ENCODE measurements around the gene MAPRE3.

MAPRE3 gene

GRCh38 chr2:26975656-26976055 lies 5.2 kb downstream of the MAPRE3 start:
- FAIRE-seq (no peak), DNase-seq (ENCODE audit: insufficient read length, low spot score) (no peak)
- TF ChIP-seq CTCF (IDR thresholded peaks at IDR 0.05; ENCODE audit: insufficient read depth, missing control alignments) = no peak

- FAIRE-seq = no peak
- DNase-seq (ENCODE audit: insufficient read length, low spot score) = no peak
- no peak for TF ChIP-seq CTCF (IDR thresholded peaks at IDR 0.05; ENCODE audit: insufficient read depth, missing control alignments)
Observed at GRCh38 chr2:26976237-26976636, 5.8 kb downstream of the MAPRE3 start.

GRCh38 chr2:26977012-26977411 lies 6.6 kb downstream of the MAPRE3 start:
- no peak for TF ChIP-seq CTCF (IDR thresholded peaks at IDR 0.05; ENCODE audit: insufficient read depth, missing control alignments)
- FAIRE-seq (no peak), DNase-seq (ENCODE audit: insufficient read length, low spot score) (no peak)

GRCh38 chr2:26978061-26978596 lies 7.7 kb downstream of the MAPRE3 start:
- no peak for FAIRE-seq
- no peak for DNase-seq (ENCODE audit: insufficient read length, low spot score)
- no peak for TF ChIP-seq CTCF (IDR thresholded peaks at IDR 0.05; ENCODE audit: insufficient read depth, missing control alignments)

- TF ChIP-seq CTCF (IDR thresholded peaks at IDR 0.05; ENCODE audit: insufficient read depth, missing control alignments) = no peak
- DNase-seq (ENCODE audit: insufficient read length, low spot score) = no peak
- no peak for FAIRE-seq
Observed at GRCh38 chr2:26979741-26980140, 9.3 kb downstream of the MAPRE3 start.

- FAIRE-seq (no peak), DNase-seq (ENCODE audit: insufficient read length, low spot score) (no peak)
- TF ChIP-seq CTCF (IDR thresholded peaks at IDR 0.05; ENCODE audit: insufficient read depth, missing control alignments) = no peak
Observed at GRCh38 chr2:26980971-26981370, 10.5 kb downstream of the MAPRE3 start.

- no peak for FAIRE-seq
- TF ChIP-seq CTCF (IDR thresholded peaks at IDR 0.05; ENCODE audit: insufficient read depth, missing control alignments) = no peak
- no peak for DNase-seq (ENCODE audit: insufficient read length, low spot score)
Observed at GRCh38 chr2:26982102-26982742, 11.8 kb downstream of the MAPRE3 start.

All from D721Med (cell line).